ENCODE results near the gene FOXB2.

DNA sequence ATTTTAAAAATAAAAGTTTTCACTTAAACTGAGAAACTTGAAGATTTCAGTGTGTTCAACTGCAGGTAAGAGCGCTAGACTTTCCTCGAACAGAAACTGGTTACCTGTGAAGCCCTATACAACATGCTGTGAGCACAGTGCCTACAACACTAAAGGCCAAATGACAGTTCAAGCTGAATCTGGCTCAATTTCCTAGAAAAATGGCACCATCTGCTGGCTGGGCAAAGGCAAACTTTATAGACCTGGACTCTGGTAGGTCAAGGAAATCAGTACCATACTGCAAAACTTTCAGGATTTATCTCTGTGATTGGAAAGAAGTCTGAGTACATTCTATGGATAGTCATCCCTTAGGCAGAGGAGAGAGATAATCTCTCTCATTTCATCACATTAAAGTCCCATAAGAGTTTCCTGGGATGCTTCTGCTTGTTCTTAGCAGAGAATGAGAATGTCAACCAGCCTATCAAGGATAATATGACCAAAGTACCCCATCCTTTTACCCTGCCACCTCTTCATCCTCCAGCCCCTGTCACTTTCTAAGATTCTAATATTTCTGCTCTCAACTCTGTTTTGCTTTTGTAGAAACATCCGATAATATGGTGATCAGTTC is 31.8 kb upstream of the FOXB2 start:
- no peak for TF ChIP-seq POLR2A (IDR thresholded peaks at IDR 0.05)
- TF ChIP-seq CTCF (IDR thresholded peaks at IDR 0.05), result peak; percentile 44 to 53 (median 50)
- no peak for TF ChIP-seq EP300 (IDR thresholded peaks at IDR 0.05)

Data from sigmoid colon (tissue), 4 donors.